ENCODE data around the gene ADAM8.

Gene ADAM8

DNA sequence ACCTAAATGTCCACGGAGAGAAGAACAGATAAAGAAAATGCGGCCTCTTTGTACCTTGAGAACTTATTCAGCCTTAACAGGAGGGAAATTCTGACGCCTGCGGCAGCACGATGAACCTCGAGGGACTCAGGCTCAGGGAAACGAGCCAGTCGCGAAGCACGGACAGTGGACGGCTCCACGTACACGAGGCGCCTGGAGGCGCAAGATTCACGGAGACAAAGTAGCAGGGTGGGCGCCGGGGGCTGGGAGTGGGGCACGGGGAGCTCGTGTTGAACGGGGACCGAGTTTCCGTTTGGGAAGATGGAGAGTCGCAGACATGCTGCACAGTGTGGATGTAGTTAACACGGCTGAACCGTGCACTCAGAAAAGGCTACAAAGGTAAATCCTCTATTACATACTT, 59.9 kb downstream of the ADAM8 start:
- no peak for TF ChIP-seq GATA3 (IDR thresholded peaks at IDR 0.05; ENCODE audit: low read depth, low read length)
- TF ChIP-seq GATA2 (IDR thresholded peaks at IDR 0.05; ENCODE audit: low read depth, low read length), result no peak

DNA sequence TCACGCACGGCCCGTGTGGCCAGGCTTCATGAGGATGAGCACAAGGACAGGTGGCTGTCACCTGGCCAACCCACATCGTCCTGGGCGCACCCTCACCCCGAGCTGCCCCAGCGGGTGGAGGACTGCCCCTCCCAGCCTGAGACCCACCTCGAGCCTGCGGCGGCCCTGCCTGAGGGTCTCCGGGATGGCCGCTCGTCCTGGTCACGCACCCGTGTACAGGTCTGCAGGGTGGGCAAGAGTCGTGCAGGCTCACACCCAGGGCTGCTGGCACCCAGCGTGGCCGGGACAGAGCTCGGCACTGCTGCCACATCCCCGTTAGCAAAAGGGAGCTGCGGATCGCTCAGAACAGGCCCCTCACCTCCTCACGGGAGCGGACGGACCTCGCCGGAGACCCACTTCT, 61.1 kb downstream of the ADAM8 start:
- TF ChIP-seq GATA2 (IDR thresholded peaks at IDR 0.05; ENCODE audit: low read depth, low read length) (no peak), GATA3 (IDR thresholded peaks at IDR 0.05; ENCODE audit: low read depth, low read length) (no peak)

DNA sequence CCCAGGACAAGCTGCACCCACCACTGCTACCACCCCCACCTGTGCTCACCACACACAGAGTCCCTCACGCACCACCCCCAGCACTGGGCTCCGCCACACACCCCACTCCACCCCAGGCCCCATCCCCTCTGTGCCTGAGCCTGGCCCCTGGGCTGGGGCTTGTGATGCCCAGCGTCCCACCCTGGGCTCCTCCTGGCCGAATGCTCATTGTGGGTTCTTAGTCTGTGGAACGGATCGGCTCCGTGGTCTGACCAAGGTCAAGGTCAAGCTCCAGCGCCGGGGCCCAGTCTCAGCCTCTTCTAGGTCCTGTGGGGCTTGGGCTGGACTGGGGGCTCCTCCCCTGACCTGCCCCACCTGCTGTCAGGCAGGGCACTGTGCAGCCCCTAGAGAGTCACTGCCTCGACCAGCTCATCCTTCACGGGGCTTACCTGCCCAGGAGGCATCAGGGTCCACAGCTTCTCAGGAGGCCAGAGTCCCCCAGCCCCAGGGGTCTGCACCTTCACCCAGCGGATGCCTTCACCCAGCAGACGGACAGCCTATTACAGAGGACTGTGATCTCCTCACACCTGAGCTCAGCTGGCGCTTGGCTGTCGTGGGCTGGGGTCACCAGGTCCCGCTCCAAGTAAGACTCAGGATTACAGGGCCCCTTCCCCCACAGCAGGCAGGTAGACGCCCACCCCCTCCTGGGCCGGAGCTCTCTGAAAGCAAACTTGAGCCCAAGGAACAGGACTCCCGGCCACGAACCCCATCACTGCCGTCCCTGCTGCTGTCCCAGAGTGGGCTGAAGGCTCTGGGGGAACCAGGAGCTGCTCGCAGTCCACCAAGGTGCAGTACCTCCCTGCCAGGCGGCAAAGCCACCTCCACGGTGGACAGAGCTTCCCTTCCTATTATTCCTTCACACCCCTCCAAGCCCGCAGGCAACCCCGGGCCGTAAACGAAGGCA, 61.9 kb downstream of the ADAM8 start:
- TF ChIP-seq GATA3 (IDR thresholded peaks at IDR 0.05; ENCODE audit: low read depth, low read length), result no peak
- TF ChIP-seq GATA2 (IDR thresholded peaks at IDR 0.05; ENCODE audit: low read depth, low read length), result no peak

DNA sequence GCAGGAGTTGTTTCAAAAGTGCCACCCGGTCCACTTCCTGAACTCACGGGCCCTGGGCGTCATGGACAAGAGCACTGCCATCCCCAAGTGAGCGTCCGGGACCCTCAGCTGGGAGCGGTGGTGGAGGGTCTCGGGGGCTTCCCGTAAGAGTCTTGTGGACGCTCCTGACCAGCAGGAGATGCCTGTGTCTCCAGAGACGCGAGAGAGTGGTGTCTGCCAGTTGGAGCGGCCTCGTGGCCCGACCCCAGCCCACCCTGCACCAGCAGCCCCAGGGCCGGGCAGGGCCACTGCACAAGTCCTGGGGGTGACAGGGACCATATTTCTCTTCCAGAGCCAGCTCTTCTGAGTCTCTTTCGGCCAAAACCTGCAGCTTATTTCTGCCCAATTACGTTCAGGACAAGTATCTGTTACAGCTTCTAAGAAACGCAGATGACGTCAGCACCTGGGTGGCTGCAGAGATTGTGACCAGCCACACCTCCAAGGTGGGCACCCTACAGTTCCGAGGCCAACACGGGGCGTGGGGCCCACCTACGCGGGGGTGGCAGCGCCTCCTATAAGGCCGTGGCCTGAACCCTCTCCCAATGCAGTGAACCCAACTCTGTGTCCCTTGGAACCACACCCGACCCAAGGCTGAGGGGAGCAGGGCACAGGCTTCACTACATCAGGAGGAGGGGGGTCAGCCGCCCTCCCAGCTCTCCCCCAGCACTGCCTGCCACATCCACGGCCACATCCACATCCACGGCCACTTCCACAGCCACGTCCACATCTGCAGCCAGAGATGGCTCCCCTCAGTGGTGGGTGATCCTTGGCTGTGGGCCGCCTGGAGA, 62.8 kb downstream of the ADAM8 start:
- TF ChIP-seq GATA2 (IDR thresholded peaks at IDR 0.05; ENCODE audit: low read depth, low read length), result no peak
- TF ChIP-seq GATA3 (IDR thresholded peaks at IDR 0.05; ENCODE audit: low read depth, low read length), result no peak

DNA sequence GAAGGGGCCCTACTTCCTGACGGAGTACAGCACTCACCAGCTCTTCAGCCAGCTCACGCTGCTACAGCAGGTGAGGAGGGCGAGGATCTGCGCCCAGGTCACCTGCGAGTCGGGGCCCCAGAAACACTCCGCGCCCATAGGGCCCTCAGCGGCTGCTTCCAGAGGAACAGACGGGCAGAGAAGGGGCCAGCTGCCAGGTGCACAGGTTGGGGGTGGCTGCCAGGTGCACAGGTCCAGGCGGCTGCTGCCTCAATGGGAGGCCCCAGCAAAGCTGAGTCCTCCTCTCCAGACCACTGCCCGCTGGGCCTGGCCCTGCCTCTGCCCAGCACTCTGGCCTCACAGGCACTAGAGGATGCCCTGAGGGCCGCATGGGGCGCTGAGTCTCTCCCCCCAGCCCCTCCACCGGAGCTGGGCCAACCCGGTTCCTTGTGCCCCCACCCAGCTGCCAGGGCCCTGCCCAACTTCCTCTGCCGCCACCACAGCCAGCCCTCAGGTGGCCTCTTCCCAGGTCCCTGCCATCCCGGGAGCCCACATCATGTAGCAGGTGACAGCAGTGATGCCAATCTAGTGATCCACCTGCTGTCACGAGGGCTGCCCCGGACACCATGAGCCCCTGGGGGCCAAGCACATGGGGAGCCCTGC, 63.7 kb downstream of the ADAM8 start:
- TF ChIP-seq GATA2 (IDR thresholded peaks at IDR 0.05; ENCODE audit: low read depth, low read length) (no peak), GATA3 (IDR thresholded peaks at IDR 0.05; ENCODE audit: low read depth, low read length) (no peak)
